Gastrocnemius medialis (tissue), 4 donors: ENCODE data around the gene GOSR1. TPM values are rescaled to one million over a fixed set of nuclear protein-coding genes. Genes with fewer than 3 reads are reported as not detected.
"Not testable (repeated sequence)": the region's sequence is repeated elsewhere in the genome, so short reads cannot be mapped to it uniquely, and the experiment has no call there.

Experiments
- ATAC-seq, 2 donors: fragments of 150-250 bp; one replicate each; pipeline ENCODE4 v1.9.1; 2016
- DNase-seq, 2 donors: peaks; one replicate each; pipeline ENCODE4 v3.0.0-alpha.2; 2019
- H3K27ac ChIP-seq, 4 donors: fragments of 200-600 bp; sonication (generic); 1 replicate in 1 of 4; 2 replicates in 3 of 4; pipeline ENCODE4 v1.5.1; 2016 to 2018; ENCODE audit warnings: mild to moderate bottlenecking in 2 of 4, moderate library complexity in 1 of 4
- H3K27me3 ChIP-seq, 3 donors: fragments of 200-600 bp; sonication (generic) in 2 of 3; 1 replicate in 1 of 3; 2 replicates in 2 of 3; pipeline versions ENCODE4 v1.5.1 to v1.6.0; 2016 to 2019; ENCODE audit warnings: mild to moderate bottlenecking in 1 of 3, moderate library complexity in 1 of 3
- H3K36me3 ChIP-seq, 2 donors: fragments of 200-600 bp; sonication (generic) in 1 of 2; one replicate each; pipeline ENCODE4 v1.5.1; 2017 to 2018
- H3K4me1 ChIP-seq, 2 donors: fragments of 200-600 bp; sonication (generic) in 1 of 2; one replicate each; pipeline ENCODE4 v1.5.1; 2016 to 2017; ENCODE audit warnings: mild to moderate bottlenecking in 2 of 2
- H3K4me3 ChIP-seq, 4 donors: fragments of 200-600 bp; sonication (generic) in 3 of 4; 1 replicate in 1 of 4; 2 replicates in 3 of 4; pipeline ENCODE4 v1.5.1; 2016 to 2019; ENCODE audit warnings: mild to moderate bottlenecking in 2 of 4
- H3K9me3 ChIP-seq, 3 donors: fragments of 200-600 bp; sonication (generic) in 2 of 3; 1 replicate in 1 of 3; 2 replicates in 2 of 3; pipeline ENCODE4 v1.5.1; 2016 to 2019
- POLR2A ChIP-seq, 2 donors: fragments of 450-650 bp; IDR thresholded peaks; one replicate each; pipeline ENCODE4 v1.6.1; 2017; ENCODE audit warnings: antibody characterized with exemption in 2 of 2, mild to moderate bottlenecking in 2 of 2, moderate library complexity in 2 of 2
- in situ Hi-C, 4 donors: fragments of 200-750 bp; cut with MboI; loops; one replicate each; pipeline versions ENCODE4 v1.15.0 to v1.8.0; 2017; ENCODE audit warnings: low sequenced_read_pairs in 4 of 4
- intact Hi-C: fragments of 100-400 bp; cut with DNase I; formaldehyde crosslinking; loops from one replicate; pipeline ENCODE4 v1.15.1; 2023; ENCODE audit warnings: low total_unique reads
- total RNA-seq, 4 donors: library from RNA; depleted of rRNA; stranded (reverse); fragments of >200 nt; gene quantifications; one replicate each; pipeline versions ENCODE4 v1.1.0 to v1.2.3, GENCODE V29; 2016
- TF ChIP-seq, protein P1 (sequence below), 5 experiments: fragments of 450-650 bp in 3 of 5; fragments of 200-600 bp in 2 of 5; sonication (generic) in 2 of 5; IDR thresholded peaks in 4 of 5; conservative IDR thresholded peaks in 1 of 5; 1 replicate in 4 of 5; 2 replicates in 1 of 5; pipeline ENCODE4 v1.5.1; 2016 to 2019; ENCODE audit warnings: antibody characterized with exemption in 5 of 5, mild to moderate bottlenecking in 3 of 5, moderate library complexity in 3 of 5

The GOSR1 gene
- total RNA-seq, 4 donors from 2014 or later: 22.7 to 29.1 (median 25.8) TPM

DNA sequence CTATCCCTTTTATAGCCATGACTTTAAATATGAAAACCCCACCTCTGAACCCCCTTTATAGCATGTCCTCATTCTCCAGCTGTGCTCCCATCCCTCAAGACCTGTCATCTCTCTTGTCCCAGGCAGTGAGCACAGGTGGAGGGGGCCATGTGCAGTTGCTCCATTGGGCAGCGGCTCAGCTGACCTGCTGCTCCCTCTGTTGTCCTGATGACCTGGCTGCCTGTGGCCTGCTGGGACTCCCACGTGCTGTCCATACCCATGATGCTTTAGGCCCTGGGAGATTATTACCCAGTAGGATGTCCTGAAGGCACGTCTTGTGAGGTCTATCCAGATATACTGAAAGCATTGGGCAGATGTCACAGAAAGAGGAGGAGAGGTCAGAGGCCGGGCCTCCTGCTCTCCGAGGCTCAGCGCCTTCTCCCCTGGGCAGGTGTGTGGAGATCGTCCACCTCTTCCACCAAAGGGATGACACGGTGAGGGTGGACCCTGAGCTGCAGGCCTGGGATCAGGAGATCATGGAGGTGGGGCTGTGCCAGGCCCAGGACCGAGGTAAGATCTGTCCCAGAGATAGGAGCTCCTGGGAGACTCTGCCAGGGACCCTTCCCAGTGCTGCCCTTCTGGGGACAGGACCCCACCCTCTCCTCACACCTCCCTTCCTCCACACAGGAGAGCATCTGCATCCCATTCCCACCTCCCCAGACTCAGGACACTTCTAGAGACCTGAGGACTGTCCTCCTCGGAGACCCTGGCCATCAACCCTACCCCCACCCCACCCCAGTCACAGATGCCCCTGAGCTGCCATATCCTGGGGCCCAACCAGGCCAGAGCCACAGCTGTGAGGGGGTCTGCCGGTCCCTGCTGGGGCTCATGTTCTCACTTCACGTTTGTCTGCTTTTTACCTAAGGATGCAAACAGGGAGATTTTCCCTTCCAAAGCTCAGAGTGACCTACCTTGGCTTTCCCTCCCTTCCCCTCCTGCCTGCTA is 58.0 kb downstream of the GOSR1 start:
- Histone ChIP-seq H3K36me3 (no peaks in the 10 kb centered on the region), H3K27ac (no peak overlapping the region), H3K4me3 (no peak overlapping the region), H3K9me3 (no peaks in the 10 kb centered on the region), H3K4me1 (no peaks in the 10 kb centered on the region), H3K27me3 (no peaks in the 10 kb centered on the region)
- DNase-seq (no peak), ATAC-seq (no peak)
- TF ChIP-seq POLR2A (IDR thresholded peaks at IDR 0.05): no peak
- TF ChIP-seq, protein P1, sequence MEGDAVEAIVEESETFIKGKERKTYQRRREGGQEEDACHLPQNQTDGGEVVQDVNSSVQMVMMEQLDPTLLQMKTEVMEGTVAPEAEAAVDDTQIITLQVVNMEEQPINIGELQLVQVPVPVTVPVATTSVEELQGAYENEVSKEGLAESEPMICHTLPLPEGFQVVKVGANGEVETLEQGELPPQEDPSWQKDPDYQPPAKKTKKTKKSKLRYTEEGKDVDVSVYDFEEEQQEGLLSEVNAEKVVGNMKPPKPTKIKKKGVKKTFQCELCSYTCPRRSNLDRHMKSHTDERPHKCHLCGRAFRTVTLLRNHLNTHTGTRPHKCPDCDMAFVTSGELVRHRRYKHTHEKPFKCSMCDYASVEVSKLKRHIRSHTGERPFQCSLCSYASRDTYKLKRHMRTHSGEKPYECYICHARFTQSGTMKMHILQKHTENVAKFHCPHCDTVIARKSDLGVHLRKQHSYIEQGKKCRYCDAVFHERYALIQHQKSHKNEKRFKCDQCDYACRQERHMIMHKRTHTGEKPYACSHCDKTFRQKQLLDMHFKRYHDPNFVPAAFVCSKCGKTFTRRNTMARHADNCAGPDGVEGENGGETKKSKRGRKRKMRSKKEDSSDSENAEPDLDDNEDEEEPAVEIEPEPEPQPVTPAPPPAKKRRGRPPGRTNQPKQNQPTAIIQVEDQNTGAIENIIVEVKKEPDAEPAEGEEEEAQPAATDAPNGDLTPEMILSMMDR (IDR thresholded peaks at IDR 0.05 in 4 of 5, conservative IDR thresholded peaks at IDR 0.05 in 1 of 5): no peak
- intact Hi-C loops (no loop called here), in situ Hi-C loops (no loop called here)

DNA sequence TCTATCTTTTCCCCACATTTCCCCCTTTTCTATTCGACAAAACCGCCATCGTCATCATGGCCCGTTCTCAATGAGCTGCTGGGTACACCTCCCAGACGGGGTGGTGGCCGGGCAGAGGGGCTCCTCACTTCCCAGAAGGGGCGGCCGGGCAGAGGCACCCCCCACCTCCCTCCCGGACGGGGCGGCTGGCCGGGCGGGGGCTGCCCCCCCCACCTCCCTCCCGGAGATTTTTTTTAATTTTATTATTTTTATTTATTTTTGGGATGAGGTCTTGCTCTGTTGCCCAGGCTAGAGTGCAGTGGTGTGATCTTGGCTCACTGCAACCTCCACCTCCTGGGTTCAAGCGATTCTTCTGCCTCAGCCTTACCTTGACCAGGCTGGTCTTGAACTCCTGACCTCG is 59.6 kb downstream of the GOSR1 start:
- DNase-seq, H3K4me3 ChIP-seq, in situ Hi-C loops, H3K9me3 ChIP-seq, H3K4me1 ChIP-seq, H3K27ac ChIP-seq, ATAC-seq, intact Hi-C loops, H3K27me3 ChIP-seq, H3K36me3 ChIP-seq: not testable (repeated sequence)

DNA sequence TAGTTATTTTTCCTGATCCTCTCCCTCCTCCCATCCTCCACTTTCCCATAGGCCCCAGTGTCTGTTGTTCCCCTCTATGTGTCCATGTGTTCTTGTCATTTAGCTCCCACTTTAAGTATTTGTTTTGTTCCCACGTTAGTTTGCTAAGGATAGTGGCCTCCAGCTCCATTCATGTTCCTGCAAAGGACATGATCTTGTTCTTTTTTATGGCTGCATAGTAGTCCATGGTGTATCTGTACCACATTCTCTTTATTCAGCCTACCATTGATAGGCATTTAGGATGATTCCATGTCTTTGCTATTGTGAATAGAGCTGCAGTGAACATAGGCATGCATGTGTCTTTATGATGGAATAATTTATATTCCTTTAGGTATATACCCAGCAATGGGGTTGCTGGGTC is 60.5 kb downstream of the GOSR1 start:
- H3K27me3 ChIP-seq, in situ Hi-C loops, DNase-seq, H3K9me3 ChIP-seq, H3K4me1 ChIP-seq, H3K4me3 ChIP-seq, H3K27ac ChIP-seq, H3K36me3 ChIP-seq, intact Hi-C loops, ATAC-seq: not testable (repeated sequence)

DNA sequence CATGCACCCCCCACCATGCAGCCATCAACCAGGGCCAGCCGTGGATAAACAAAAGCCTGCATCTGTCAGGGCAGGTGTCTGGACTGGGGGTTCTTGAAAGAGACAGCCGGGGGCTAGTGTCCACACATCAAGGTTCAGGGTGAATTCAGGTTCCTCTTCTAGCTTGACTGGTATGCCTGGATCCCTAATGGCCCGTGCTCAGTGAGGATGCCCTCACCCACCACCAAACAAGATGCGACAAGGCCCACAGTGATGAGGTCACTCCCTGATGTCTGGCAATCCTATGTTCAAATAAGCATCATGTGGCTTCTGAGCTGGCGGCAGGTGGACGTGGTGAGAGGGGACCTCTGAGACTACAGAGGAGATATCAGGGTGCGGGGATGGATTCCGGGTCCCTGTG is 64.6 kb downstream of the GOSR1 start:
- intact Hi-C loops (no loop called here), in situ Hi-C loops (no loop called here)
- Histone ChIP-seq H3K4me3 (no peak overlapping the region), H3K27ac (no peak overlapping the region), H3K4me1 (no peaks in the 10 kb centered on the region), H3K9me3 (no peaks in the 10 kb centered on the region), H3K36me3 (no peaks in the 10 kb centered on the region), H3K27me3 (no peaks in the 10 kb centered on the region)
- TF ChIP-seq POLR2A (IDR thresholded peaks at IDR 0.05): no peak
- TF ChIP-seq, protein P1 (IDR thresholded peaks at IDR 0.05 in 4 of 5, conservative IDR thresholded peaks at IDR 0.05 in 1 of 5): no peak
- DNase-seq (no peak), ATAC-seq (no peak)

DNA sequence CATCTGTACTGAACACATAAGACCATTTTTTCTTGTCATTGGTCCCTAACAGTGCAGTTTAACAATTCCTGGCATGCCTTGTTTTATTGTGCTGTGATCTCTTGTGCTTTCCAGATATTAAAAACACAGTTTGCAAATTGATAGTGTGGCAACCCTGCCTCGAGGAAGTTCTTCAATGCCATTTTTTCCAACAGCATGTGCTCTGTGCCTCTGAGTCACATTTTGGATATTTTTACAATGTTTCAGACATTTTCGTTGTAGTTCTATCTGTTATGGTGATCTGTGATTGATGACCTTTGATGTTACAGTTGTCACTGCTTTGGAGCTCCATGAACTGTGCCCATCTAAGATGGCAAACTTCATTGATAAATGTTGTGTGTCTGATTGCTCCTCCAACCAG is 66.2 kb downstream of the GOSR1 start:
- ATAC-seq (no peak), DNase-seq (no peak)
- Histone ChIP-seq H3K27me3 (no peaks in the 10 kb centered on the region), H3K4me1 (no peaks in the 10 kb centered on the region), H3K27ac (no peak overlapping the region), H3K4me3 (no peak overlapping the region), H3K36me3 (no peaks in the 10 kb centered on the region), H3K9me3 (no peaks in the 10 kb centered on the region)
- TF ChIP-seq POLR2A (IDR thresholded peaks at IDR 0.05): no peak
- TF ChIP-seq, protein P1 (IDR thresholded peaks at IDR 0.05 in 4 of 5, conservative IDR thresholded peaks at IDR 0.05 in 1 of 5): no peak
- in situ Hi-C loops (no loop called here), intact Hi-C loops (no loop called here)
